ENCODE data around the gene ASAH2B. TPM values are rescaled to one million over a fixed set of nuclear protein-coding genes. Genes with fewer than 3 reads are reported as not detected.

The ASAH2B gene
- total and polyA plus RNA-seq, 2 experiments from 2014 or later: 3.5 to 6.6 TPM

DNA sequence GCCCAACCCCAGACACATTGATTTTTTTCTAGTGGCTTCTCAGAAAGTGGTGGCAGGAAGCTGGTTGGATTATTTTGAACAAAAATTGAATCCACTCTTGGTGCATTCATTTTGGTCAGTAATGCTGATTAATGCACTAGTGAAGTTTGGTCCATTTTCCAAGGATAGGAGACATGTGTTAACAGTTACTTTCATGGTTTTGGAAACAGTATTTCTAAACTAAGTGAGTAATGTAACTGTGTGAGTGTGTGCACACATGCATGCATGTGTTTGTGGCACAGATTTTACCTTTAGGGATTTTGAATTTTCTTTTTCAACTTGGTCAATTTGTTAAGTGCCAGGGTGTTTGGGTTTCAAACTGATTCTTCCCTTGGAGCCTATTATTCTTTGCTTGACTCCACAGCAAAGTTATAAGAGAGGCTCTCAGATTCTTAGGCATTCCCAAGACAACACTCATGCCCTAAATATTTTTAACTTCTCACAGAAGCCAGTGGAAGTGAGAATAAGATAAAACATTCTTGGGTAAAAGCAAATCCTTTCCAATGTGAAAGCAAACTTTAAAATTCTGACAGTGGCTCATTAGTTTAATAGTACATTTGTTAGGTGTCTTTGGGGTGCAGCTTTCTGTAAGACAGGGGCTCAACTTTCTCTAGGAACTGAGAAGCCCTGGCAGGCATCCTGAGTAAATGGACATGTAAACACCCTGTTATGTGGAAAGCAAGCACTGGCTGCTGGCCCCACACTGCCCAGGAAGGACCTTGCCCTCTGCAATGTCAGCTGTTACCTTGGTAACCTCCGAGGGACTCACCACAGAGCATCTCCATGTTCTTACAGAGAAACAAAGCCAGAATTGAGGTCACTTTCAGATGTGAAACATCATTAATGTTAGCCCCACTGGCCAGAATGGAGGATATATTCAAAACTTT is 68.4 kb downstream of the ASAH2B start:
- H3K36me3 ChIP-seq: no peaks in the 10 kb centered on the region
- TF ChIP-seq, protein P1, sequence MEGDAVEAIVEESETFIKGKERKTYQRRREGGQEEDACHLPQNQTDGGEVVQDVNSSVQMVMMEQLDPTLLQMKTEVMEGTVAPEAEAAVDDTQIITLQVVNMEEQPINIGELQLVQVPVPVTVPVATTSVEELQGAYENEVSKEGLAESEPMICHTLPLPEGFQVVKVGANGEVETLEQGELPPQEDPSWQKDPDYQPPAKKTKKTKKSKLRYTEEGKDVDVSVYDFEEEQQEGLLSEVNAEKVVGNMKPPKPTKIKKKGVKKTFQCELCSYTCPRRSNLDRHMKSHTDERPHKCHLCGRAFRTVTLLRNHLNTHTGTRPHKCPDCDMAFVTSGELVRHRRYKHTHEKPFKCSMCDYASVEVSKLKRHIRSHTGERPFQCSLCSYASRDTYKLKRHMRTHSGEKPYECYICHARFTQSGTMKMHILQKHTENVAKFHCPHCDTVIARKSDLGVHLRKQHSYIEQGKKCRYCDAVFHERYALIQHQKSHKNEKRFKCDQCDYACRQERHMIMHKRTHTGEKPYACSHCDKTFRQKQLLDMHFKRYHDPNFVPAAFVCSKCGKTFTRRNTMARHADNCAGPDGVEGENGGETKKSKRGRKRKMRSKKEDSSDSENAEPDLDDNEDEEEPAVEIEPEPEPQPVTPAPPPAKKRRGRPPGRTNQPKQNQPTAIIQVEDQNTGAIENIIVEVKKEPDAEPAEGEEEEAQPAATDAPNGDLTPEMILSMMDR (IDR thresholded peaks at IDR 0.05; ENCODE audit: low read depth, low read length): no peak
- DNase-seq (ENCODE audit: low read depth in 1 of 2, low spot score in 1 of 2): peak in 1 of 2 donors; percentile 37
- H3K27ac ChIP-seq: no peak overlapping the region
- no peak overlapping the region for H3K4me3 ChIP-seq
- no peaks in the 10 kb centered on the region for H3K4me1 ChIP-seq (ENCODE audit: low read depth)
- no peaks in the 10 kb centered on the region for H3K9me3 ChIP-seq (ENCODE audit: low read depth)
- H3K27me3 ChIP-seq: no peaks in the 10 kb centered on the region

Other genes starting within 250 kb of the ASAH2B start
- 23.0 and 41.6 TPM in 2 replicates for gene SGMS1, start 116.0 kb upstream of the ASAH2B start, total RNA-seq
- gene SGMS1, start 116.0 kb upstream of the ASAH2B start, polyA plus RNA-seq: 12.1 and 29.1 TPM in 2 replicates
- not detected in 2 replicates for gene A1CF, start 145.7 kb downstream of the ASAH2B start, total RNA-seq
- gene A1CF, start 145.7 kb downstream of the ASAH2B start, polyA plus RNA-seq: 0.07 TPM in 1 of 2 replicates, not detected in the other

All from cardiac muscle cell (in vitro differentiated cells and primary cell).